NT2/D1 (cell line): Measurements from ENCODE around the gene CDH20.

ENCODE experiments used
- SUZ12 ChIP-seq: IDR thresholded peaks from 2 replicates; pipeline ENCODE4 v1.6.1; 2011; ENCODE audit not compliant: insufficient read length, insufficient read depth; ENCODE audit errors: extremely low read depth
- YY1 ChIP-seq: IDR thresholded peaks from 2 replicates; pipeline ENCODE4 v1.6.1; 2011; ENCODE audit not compliant: insufficient read length, insufficient read depth

DNA sequence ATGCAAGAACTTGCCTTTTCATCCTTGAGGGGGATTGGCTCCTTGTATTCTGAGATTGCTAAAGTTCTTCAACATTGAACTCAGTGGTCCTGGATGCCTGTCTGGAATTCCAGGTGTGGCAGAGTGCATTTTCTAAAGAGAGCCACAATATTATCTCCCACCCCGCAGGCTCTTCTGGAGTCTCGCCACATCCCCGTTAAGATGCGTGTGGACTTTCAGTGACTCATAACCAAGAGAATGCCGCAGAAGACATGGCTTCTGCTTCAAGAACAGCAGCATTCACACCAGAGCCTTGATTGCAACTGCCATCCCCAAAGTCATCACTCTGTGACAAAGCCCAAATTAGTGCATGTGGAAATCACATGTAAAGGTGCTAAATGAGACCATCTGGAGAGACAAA, 142.7 kb downstream of the CDH20 start:
- TF ChIP-seq SUZ12 (no peak), YY1 (no peak)
